ENCODE data around the gene APLNR. TPM values are rescaled to one million over a fixed set of nuclear protein-coding genes. Genes with fewer than 3 reads are reported as not detected.
A peak's percentile ranks its signal among the peaks of the same experiment; 100 is the strongest.
"Not testable (repeated sequence)": the region's sequence is repeated elsewhere in the genome, so short reads cannot be mapped to it uniquely, and the experiment has no call there.

Gene APLNR
- polyA plus RNA-seq (ENCODE audit: insufficient read length in 12 of 12): 100 to 1,000 TPM in 1 of 12 donors, 10 to 100 TPM in 10, not detected in 1; 79.1 to 106 (median 89.6) TPM
- long read RNA-seq, donor 1, transcript APLNR-202 (1 exons, 3,609 nt): major isoform, 44 of 45 reads
- long read RNA-seq, donor 1, partial matches to known transcripts: 0 of 45 reads
- long read RNA-seq, donor 1, other reads (novel, unspliced or antisense): 0 of 45 reads
- long read RNA-seq, donor 2, transcript APLNR-202 (1 exons, 3,609 nt): major isoform, 134 of 136 reads
- long read RNA-seq, donor 2, partial matches to known transcripts: 0 of 136 reads
- long read RNA-seq, donor 2, other reads (novel, unspliced or antisense): 0 of 136 reads
- long read RNA-seq, donor 3, transcript APLNR-202 (1 exons, 3,609 nt): major isoform, 87 of 87 reads
- long read RNA-seq, donor 3, partial matches to known transcripts: 0 of 87 reads
- long read RNA-seq, donor 3, other reads (novel, unspliced or antisense): 0 of 87 reads
- long read RNA-seq, donor 4, transcript APLNR-202 (1 exons, 3,609 nt): major isoform, 76 of 76 reads
- long read RNA-seq, donor 4, partial matches to known transcripts: 0 of 76 reads
- long read RNA-seq, donor 4, other reads (novel, unspliced or antisense): 0 of 76 reads
- long read RNA-seq, donor 5: 0 reads
- long read RNA-seq, donor 6, transcript APLNR-202 (1 exons, 3,609 nt): major isoform, 67 of 68 reads
- long read RNA-seq, donor 6, partial matches to known transcripts: 0 of 68 reads
- long read RNA-seq, donor 6, other reads (novel, unspliced or antisense): 0 of 68 reads
- long read RNA-seq, donor 7, transcript APLNR-202 (1 exons, 3,609 nt): major isoform, 62 of 62 reads
- long read RNA-seq, donor 7, partial matches to known transcripts: 0 of 62 reads
- long read RNA-seq, donor 7, other reads (novel, unspliced or antisense): 0 of 62 reads
- long read RNA-seq, donor 8, transcript APLNR-202 (1 exons, 3,609 nt): major isoform, 125 of 126 reads
- long read RNA-seq, donor 8, partial matches to known transcripts: 0 of 126 reads
- long read RNA-seq, donor 8, other reads (novel, unspliced or antisense): 0 of 126 reads
- long read RNA-seq, donor 9, transcript APLNR-202 (1 exons, 3,609 nt): major isoform, 70 of 70 reads
- long read RNA-seq, donor 9, partial matches to known transcripts: 0 of 70 reads
- long read RNA-seq, donor 9, other reads (novel, unspliced or antisense): 0 of 70 reads
- long read RNA-seq, donor 10, transcript APLNR-202 (1 exons, 3,609 nt): major isoform, 108 of 111 reads
- long read RNA-seq, donor 10, partial matches to known transcripts: 0 of 111 reads
- long read RNA-seq, donor 10, other reads (novel, unspliced or antisense): 0 of 111 reads
- long read RNA-seq, donor 11, transcript APLNR-202 (1 exons, 3,609 nt): major isoform, 111 of 113 reads
- long read RNA-seq, donor 11, partial matches to known transcripts: 0 of 113 reads
- long read RNA-seq, donor 11, other reads (novel, unspliced or antisense): 0 of 113 reads

DNA sequence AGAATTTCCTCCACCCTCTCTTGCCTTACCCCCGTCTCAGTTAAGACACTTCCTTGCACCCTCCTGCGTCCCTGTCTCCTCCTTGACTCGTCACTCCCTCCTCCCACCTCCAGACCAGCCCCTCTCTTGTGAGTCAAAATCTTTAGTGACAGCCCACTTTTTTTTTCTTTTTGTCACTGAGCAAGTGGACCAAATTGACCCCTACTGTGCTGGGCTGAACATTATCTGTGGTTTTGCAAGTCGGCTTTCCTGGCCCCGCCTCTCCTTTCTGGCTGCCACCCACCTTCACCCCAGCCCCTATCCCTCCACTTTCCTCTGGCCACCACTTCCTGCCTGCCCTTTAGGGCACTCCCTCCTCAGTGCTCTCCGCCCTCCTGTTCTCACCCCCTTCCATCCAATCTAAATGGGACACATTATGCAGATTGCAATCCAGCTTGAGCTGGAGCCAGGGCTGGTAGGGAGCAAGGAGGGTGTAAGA lies at the start of gene APLNR:
Gene APLNR, minus strand, starts transcription at position 47 of the 478 bp plus-strand sequence. CDS start 246 bp downstream, outside the sequence.
- no peak for DNase-seq

- no peak for DNase-seq
Observed at GRCh38 chr11:57283231-57283990, 46.4 kb upstream of the APLNR start.

GRCh38 chr11:57281546-57281945 lies 44.5 kb upstream of the APLNR start:
- DNase-seq: not testable (repeated sequence)

DNA sequence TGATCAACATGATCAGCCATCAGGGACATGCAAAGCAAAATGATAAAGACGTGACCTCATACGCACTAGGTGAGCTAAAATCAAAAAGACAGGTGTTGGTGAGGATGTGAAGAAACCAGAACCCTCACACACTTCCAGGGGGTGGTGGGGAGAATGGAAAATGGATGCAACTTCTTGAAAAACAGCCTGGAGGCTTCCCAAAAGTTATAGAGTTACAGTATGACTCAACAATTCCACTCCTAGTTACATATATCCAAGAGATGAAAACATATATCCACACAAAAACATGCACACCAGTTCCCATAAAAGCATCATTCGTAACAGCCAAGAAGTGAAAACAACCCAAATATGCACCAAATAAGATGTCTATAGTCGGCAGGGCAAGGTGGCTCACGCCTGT lies 42.1 kb upstream of the APLNR start:
- DNase-seq: no peak

DNA sequence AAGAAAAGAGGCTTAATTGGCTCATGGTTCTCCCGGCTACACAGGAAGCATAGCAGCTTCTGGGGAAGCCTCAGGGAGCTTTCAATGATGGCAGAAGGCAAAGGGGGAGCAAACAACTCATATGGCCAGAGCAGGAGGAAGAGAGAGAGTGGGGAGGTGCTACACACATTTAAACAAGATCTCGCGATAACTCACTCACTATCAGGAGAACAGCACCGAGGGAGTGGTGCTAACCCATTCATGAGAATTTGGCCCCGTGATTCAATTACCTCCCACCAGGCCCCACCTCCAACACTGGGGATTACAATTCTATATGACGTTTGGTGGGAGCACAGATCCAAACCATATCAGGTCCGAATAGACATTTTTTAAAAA lies 41.7 kb upstream of the APLNR start:
- DNase-seq: no peak

DNA sequence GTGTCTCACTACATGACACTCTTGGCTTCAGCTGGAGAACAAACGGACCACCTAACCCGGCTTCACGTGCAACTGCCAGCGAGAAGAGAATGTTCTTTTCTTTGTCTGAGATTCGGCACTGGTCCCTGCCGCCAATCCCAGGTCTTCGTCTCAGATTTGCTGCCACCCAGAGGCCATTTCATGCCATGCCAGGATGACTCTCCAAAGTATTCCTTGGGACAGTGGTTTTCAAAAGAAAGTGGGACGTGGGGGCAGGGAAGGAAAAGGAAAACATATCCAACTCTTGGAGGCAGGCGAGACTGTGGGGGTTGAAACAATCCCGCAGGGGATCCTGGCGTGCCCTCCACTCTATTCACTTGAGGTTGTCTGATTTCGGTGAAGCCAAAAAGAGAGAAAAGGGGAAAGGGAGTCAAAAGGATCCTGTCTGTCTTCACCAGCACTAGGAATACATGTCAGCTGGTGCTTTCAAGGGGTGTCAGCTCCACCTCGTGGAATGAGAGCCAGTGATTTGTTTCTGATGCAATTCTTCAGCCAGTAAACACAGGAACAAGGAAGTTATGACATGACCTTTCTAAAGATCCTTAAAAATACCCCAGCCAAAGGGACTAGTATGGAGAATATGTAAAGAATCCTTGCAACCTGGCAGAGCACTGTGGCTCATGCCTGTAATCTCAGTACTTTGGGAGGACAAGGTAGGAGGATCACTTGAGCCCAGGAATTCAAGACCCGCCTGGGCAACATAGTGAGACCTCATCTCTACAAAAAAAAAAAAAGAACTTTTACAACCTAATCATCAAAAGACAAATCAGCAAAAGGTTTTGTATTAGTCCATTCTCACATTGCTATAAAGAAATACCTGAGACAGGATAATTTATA lies 41.0 kb upstream of the APLNR start:
- DNase-seq: peak; percentile 66

GRCh38 chr11:57276971-57277675 lies 40.1 kb upstream of the APLNR start:
- DNase-seq: no peak

- DNase-seq: no peak
Observed at GRCh38 chr11:57276169-57276970, 39.3 kb upstream of the APLNR start.

DNA sequence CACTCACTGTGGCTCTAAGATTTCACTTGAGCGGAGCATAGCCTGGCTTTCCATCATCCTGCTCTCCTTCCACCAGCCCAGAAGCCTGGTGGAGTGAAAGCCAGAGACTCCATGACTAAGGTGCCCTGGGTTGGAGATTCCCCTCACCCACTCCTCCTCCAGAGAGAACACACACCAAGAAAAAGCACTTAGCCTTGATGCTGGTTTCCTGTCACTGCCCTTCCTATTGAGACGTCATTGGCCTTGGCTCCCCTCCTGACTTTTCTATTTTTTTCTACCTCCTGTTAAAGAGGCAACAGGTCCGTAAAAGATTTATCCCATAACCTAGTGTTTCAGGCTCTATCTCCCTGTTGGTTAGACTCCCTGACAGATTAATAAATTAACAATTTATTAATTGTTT lies 38.5 kb upstream of the APLNR start:
- no peak for DNase-seq

GRCh38 chr11:57274904-57275498 lies 38.0 kb upstream of the APLNR start:
- DNase-seq: no peak

DNA sequence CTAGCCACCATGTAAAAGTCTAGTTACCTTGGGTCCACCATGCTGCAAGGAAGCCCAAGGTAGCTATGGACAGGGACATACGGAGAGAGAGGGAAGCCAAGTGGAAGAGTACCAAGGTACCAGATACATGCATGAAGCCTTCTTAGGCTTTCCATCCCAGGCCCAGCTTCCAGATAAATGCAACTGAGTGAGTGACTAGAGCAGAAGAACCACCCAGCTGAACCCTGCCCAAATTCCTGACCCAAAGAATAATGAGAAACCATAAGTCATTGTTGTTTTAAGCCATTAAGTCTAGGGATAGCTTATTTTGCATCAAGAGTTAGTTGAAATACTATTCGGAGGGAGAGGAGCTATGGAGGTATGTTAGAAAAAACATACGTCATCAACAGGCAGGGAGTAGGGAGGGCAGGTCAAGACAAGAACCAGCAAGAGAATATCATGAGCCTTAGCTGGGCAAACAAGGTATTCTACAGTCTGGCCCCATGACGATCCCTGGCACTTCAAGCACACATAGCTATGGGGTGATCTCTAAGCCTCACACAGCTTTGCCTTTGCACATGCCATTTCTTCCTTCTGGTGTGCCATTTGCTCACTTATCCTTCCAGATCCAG lies 36.5 kb upstream of the APLNR start:
- no peak for DNase-seq

DNA sequence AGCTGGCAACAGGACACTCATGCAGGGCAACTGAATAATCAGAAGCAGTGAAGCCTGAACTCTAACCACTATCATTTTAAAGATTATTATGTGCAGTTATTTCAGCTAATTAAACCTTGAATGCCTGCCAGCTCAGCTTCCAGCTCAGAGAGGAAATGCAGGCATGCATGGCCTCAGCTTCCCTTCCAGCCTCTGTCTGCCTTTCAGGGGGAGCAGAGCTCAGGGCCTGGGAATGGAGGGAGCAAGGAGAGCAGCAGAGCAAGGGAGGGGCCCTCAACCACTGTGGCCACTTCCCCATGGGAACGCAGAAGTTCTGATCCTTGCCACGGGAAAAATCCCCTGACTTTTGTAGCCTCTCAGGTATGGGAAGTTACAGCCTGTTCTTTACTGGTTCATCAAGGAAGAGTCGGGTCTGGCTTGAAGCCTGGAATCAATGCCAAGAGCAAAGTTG lies 32.5 kb upstream of the APLNR start:
- no peak for DNase-seq

- DNase-seq: no peak
Observed at GRCh38 chr11:57266157-57266556, 29.1 kb upstream of the APLNR start.

- no peak for DNase-seq
Observed at GRCh38 chr11:57263351-57263750, 26.3 kb upstream of the APLNR start.

DNA sequence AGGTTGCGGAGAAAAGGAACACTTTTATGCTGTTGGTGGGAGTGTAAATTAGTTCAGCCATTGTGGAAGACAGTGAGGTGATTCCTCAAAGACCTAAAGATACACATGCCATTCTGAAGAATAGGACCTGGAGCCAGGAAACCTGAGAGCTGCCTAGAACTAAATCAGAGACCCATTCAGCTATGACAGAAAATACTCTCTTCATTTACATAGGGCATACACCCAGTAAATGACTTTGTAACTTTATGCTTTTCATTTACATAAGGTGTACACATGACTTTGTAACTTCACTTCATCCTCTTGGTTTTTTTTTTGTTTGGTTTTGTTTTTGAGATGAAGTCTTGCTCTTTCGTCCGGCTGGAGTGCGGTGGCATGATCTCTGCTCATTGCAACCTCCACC lies 25.1 kb upstream of the APLNR start:
- DNase-seq: no peak

- no peak for DNase-seq
Observed at GRCh38 chr11:57260937-57261783, 24.1 kb upstream of the APLNR start.

Data from muscle of arm (tissue), 14 donors.